Pulmonary artery endothelial cell (primary cell): ENCODE results near the gene DEFB131A. TPM values are rescaled to one million over a fixed set of nuclear protein-coding genes. Genes with fewer than 3 reads are reported as not detected.
"Not testable (repeated sequence)": the region's sequence is repeated elsewhere in the genome, so short reads cannot be mapped to it uniquely, and the experiment has no call there.

Experiments
- DNase-seq: peaks from one replicate; pipeline ENCODE4 v3.0.0-alpha.2; 2011; ENCODE audit warnings: low read depth, low spot score
- total RNA-seq: library from RNA; depleted of rRNA; stranded (reverse); fragments of >200 nt; gene quantifications from 2 replicates; pipeline ENCODE4 v1.2.3, GENCODE V29; 2014

DEFB131A gene, protein sequence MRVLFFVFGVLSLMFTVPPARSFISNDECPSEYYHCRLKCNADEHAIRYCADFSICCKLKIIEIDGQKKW
- total RNA-seq, result not detected in 2 replicates

DNA sequence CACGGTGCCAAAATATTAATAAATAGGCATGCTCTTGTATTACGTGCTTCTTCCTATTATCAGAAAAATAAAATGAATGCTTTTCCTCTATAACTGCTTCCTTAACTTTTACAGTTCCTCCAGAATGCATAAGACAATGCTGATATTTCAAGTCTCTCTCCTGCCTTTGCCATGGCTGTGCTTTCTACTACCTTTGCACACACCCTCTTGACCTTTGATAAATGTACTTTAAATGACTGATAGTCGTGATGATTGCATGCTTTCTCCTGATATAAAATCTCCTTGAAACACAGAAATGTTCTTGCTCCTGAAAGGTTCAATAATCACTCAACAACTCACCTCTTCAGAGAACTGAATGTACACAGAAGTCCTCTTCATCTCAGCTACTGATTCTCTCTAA, at the start of gene DEFB131A:
Gene DEFB131A (plus strand): TSS at position 301 of the 400 bp plus-strand sequence. CDS start 120 bp downstream, outside the sequence.
- not testable (repeated sequence) for DNase-seq

DNA sequence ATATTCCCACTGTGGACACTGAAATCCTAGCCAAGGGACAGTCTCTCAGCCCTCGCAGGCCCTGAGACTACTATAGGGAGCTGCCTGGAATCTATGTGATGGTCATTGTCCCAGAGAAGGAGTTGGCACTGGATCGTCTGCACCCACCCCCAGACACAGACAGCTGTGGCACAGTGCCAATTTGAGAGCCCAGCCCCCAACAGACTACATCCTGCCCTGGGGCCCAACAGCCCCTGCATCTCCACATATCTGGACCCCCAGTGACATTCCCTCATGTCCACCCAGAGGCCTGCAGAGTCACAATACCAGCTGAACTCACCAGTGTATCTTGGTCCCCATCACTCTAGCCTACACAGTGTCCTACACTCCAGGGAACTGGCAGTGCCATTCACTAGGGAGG, 38.4 kb upstream of the DEFB131A start:
- not testable (repeated sequence) for DNase-seq

DNA sequence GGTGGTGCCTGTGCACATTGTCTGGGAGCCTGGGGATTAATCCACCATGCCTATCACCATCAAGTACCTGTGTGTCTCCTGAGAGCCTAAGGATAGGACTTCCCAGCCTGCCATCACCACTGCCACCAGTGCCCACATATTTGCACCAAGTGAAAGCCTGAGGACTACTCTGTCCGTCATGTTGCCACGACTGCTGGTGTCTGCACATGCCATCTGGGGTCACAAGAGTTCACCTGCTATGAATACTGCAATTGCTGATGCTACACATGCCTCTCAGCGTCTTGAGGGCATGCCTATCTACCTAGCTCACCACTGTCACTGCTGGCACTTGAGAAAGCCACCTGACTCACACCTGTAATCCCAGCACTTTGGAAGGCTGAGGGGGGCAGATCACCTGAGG, 37.7 kb upstream of the DEFB131A start:
- DNase-seq, result not testable (repeated sequence)

DNA sequence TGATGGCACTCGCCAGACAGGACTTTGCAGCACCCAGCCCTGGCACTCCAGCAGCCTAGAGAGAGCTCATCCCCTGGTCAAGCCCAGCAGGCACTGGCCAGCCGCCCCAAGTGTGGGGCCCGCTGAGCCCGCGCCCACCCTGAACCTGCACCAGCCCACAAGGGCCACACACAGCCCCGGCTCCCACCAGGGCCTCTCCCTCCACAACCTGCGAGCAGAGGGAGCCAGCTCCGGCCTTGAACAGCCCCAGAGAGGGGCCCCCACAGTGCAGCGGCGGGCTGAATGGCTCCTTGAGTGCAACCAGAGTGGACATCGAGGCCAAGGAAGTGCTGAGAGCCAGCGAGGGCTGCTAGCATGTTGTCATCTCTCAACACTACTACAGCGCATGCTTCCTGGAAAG, 34.4 kb upstream of the DEFB131A start:
- no peak for DNase-seq

DNA sequence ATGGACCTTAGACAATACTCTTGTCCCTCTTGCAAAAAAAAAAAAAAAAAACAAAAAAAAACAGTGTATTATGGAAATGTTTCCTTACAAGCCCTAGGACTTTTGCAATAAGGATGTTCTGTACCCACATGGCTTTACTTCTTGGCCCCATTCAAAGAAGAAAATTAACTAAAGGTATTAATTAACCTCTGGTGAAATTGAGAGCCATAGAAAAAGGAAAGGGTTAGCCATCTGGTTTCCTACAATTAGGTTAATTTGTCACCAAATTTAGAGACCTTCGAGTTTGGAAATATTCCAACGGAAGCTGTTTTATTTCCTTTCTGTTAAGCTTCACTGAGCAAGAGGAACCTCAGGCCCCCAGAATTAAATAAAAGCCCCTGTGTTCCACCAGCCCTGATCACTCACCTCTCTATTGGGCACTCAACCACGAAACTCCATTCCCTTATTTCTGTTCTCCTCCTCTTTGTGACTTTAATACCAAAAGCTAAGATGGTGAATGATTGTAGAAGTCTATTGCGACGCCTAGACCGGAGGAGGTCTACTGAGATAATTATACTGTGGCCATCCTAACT, 22.2 kb upstream of the DEFB131A start:
- not testable (repeated sequence) for DNase-seq

DNA sequence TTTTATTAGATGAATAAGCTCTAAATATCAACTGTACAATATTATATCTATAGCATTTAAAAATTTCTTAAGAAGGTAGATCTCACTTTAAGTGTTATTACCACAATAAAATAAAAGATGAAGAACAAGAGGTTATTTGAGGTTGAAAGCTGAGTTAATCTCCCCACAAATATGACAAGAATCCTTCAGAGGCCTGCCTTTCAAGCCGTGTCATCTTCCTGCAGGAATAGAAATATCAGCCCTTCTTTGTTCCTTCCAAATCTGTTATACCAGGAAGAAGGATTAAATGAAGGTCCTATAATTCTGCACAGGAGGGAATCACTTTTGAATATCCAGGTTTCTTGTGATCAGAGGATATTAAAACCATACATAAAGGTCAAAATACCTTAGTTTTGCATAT, 18.3 kb upstream of the DEFB131A start:
- DNase-seq, result not testable (repeated sequence)

DNA sequence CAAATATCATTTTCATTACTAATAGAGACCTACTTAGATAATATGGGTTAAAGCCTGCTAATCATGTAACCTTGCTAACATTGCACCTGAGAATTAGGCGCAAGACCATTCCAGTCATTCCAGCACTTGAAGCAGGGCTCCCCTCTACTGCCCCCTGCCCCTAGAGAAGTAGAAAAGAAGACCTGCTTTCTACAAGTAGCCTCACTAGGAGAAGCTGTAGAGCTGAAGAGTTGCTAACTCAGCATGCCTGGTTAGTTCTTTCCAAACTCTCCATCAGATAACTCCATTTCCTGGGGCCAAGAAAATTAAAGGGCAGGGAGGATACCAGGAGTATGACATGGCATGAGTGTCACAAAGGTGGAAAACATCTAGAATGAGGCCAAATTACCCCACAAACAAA, 14.2 kb upstream of the DEFB131A start:
- DNase-seq, result not testable (repeated sequence)

DNA sequence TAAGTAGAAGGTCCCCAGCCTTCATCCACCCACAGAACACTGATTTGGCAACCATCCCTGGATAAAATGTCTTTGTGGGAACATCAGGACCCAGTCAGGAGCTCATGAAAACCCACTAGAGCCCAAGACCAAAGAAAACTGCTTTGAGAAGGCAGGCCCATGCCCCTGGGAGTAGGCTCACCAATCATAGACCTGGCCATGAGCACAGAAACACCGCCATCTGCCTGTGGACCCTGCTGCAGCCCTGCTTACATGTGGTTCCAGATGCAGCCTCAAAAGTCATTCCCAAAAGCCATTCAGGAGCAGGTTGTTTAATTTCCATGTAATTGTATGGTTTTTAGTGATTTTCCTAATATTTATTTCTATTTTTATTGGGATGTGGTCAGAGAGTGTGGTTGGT, 10.9 kb upstream of the DEFB131A start:
- not testable (repeated sequence) for DNase-seq

DNA sequence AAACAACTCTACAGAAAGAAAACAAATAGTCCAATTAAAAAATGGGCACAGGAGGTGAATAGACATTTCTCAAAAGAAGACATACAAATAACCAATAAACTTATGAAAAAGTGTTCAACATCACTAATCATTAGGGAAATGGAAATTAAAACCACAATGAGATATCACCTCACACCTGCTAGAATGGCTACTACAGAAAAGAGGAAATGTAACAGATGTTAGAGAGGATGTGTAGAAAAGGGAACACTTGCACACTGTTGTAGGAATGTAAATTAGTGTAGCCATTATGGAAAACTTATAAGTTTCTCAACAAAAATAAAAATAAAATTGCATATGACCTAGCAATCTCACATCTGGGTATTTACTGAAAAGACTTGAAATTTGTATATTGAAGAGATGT, 7.5 kb upstream of the DEFB131A start:
- DNase-seq, result not testable (repeated sequence)

DNA sequence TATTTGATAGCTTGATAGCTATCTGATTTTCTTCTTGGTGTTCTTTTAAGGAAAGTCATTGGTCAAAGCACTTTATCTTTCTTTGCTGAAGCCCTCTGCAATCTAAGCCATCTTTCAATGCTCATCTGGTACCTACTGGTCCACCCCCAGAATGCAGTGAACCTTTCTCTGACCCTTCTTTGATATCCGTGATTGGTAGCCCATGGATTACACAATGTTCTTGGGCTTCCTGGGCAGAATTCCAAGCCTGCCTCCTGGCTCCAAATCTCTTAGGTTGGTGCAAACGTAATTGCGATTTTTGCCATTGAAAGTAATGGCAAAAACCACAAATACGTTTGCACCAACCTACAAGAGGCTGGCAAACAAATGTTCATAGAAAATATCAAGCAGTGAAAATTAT, 1.9 kb upstream of the DEFB131A start:
- not testable (repeated sequence) for DNase-seq

DNA sequence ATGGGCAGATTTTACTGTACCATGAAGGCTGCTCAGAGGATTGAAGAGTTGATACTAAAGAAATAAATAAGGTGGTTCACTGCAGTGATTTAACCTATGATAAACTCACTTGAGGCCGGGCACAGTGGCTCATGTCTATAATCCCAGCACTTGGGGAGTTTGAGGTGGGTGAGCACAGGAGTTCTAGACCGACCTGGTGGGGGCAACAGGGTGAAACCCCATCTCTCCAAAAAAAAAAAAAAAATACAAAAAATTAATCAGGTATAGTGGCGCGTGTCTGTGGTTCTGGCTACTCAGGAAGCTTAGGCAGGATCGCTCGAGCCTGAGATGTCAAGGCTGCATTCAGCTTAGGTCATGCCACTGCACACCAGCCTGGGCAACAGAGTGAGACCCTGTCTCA, 467 bp downstream of the DEFB131A start:
- DNase-seq, result not testable (repeated sequence)

DNA sequence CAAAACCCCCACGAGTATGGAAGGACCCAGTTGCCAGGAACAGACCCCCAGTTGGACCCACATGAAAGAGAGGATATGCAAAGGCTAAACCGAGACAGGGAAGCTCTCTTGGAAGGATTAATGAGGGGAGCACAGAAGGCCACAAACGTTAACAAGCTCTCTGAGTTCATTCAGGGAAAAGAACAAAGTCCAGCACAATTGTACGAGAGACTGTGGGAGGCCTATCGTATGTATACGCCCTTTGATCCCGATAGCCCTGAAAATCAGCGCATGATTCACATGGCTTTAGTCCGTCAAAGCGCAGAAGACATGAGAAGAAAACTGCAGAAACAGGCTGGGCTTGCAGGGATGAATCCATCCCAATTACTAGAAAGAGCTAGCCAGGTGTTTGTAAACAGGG, 8.0 kb downstream of the DEFB131A start:
- not testable (repeated sequence) for DNase-seq

DNA sequence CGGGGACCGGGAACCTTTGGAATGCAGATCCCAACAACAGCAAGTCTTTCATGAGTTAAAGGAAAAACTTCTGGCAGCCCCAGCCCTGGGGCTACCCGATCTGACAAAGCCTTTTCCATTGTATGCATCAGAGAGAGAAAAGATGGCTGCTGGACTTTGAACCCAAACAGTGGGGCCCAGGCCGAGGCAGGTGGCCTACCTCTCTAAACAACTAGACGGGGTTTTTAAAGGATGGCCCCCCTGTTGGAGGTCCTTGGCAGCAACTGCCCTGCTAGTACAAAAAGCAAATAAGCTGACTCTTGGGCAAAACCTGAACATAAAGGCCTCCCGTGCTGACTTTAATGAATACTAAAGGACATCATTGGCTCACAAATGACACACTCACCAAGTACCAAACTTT, 10.1 kb downstream of the DEFB131A start:
- not testable (repeated sequence) for DNase-seq

DNA sequence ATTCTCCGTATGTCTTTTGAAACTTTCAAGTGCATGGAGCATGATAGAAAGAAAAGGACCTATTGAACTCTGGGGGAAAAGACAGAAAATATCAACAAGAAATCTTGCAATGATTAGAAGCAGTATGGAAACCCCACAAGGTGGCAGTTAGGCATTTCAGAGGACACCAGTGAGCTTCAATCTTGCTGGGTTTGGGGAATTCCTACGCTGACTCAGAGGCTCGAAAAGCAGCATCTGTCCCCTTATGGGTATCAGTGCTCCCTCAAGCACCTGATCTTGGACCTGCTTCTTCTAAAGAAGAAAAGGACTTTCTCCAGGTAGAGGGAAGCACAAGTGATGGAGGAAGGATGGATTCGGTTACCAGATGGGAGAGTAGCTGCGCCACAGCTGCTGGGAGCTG, 10.8 kb downstream of the DEFB131A start:
- DNase-seq, result not testable (repeated sequence)

DNA sequence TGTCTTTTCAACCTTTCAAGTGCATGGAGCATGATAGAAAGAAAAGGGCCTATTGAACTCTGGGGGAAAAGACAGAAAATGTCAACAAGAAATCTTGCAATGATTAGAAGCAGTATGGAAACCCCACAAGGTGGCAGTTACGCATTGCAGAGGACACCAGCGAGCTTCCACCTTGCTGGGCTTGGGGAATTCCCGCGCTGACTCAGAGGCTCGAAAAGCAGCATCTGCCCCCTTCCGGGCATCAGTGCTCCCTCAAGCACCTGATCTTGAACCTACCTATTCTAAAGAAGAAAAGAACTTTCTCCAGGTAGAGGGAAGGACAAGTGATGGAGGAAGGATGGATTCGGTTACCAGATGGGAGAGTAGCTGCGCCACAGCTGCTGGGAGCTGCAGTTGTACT, 35.3 kb downstream of the DEFB131A start:
- not testable (repeated sequence) for DNase-seq

DNA sequence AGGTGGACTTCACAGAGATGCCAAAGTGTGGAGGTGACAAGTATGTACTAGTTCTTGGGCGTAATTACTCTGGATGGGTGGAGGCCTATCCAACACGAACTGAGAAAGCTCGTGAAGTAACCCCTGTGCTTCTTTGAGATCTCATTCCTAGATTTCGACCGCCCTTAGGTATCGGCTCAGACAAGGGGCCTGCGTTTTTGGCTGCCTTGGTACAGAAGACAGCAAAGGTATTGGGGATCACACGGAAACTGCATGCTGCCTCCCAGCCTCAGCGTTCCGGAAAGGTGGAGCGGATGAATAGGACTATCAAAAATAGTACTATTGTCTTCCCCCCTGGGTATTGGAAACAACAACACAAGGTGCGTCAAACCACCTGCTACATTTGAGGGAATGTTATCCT, 35.9 kb downstream of the DEFB131A start:
- DNase-seq, result not testable (repeated sequence)

DNA sequence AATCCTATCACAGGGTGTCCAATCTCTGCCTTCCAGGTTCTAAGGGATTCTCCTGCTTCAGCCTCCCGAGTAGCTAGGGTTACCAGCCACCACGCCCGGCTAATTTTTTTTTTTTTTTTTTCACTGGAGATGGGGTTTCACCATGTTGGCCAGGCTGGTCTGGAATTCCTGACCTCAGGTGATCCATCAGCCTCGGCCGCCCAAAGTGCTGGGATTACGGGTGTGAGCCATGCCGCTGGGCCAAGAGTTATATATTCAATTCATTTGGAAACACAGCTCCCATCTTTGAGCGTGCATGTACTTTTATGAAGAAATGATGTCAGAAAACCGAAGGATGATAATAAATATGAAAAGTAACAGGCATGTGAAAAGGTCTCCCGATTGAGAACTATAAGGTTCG, 38.7 kb downstream of the DEFB131A start:
- DNase-seq, result not testable (repeated sequence)

DNA sequence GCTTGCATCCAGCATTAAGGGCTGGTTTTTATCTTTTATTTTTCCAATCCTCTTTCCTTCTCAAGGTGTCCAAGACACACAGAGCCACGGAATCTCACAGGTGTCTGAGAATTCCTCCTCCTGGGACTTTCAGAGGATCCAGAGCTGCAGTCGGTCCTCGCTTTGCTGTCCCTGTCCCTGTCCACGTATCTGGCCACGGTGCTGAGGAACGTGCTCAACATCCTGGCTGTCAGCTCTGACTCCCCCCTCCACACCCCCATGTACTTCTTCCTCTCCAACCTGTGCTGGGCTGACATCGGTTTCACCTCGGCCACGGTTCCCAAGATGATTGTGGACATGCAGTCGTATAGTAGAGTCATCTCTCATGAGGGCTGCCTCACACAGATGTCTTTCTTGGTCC, 39.5 kb downstream of the DEFB131A start:
- not testable (repeated sequence) for DNase-seq

DNA sequence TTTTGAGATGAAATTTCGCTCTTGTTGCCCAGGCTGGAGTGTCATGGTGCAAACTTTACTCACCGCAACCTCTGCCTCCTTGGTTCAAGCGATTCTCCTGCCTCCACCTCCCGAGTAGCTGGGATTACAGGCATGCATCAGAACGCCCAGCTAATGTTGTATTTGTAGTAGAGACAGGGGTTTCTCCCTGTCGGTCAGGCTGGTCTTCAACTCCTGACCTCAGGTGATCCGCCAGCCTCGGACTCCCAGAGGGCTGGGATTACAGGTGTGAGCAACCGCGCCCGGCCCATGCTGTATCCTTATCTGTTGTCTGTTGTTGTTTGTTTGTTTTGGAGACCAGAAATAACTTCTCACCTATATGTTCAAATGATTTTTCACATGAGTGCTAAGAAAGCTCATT, 42.7 kb downstream of the DEFB131A start:
- DNase-seq, result not testable (repeated sequence)

DNA sequence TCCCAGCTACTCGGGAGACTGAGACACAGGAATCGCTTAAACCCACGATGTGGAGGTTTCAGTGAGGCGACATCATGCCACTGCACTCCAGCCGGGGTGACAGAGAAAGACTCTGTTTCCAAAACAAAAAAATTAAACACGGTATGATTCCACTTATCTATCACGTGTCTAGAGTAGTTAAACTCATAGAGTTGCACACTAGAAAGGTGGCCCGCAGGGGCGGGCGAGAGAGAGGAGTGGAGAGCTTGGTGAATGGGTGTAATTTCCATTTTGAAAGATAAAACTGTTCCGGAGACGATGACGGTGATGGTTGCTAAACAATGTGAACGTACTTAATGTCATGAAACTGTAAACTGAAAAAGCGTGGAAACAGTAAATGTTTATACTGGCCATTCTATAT, 44.6 kb downstream of the DEFB131A start:
- DNase-seq, result not testable (repeated sequence)

DNA sequence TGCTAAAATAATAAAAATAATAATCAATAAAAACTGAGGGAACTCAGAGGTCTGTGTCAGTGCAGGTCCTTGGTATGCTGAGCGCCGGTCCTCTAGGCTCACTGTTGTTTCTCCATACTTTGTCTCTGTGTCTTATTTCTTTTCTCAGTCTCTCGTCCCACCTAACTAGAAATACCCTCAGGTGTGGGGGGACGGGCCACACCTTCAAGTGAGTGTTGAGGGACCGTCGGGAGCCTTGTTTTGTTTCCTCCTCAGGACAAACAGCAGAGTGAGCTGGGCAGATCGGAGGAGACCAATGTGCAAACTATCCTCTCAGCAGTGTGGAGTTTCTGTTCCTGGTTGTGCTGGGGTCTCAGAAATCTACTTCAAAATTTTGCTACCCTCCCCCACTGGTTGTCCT, 46.3 kb downstream of the DEFB131A start:
- not testable (repeated sequence) for DNase-seq

DNA sequence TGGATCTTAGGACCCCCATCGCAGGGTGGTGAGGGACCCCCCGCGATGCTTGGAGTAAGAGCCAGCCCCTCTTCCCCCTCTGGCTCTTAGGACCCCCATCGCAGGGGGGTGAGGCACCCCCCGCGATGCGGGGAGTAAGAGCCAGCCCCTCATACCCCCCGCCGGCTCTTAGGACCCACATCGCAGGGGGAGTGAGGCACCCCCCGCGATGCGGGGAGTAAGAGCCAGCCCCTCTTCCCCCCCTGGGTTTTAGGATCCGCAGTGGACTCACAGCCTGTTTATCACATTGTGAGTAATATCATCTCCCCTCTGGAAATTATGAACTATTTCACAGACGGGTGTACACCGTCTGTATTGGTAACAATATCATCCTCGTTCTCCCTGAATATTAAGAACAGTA, 46.8 kb downstream of the DEFB131A start:
- not testable (repeated sequence) for DNase-seq

DNA sequence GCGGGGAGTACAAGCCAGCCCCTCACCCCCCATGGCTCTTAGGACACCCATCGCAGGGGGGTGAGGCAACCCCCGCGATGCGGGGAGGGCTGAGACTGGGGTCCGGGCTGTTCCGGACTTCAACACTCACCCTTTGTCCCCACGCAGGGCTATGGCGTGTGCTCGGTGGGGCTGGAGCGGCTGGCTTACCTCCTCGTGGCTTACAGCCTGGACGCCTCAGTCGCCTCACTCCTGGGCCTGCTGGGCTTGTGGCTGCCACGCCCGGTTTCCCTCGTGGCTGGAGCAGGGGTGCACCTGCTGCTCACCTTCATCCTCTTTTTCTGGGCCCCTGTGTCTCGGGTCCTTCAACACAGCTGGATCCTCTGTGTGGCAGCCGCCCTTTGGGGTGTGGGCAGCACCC, 49.4 kb downstream of the DEFB131A start:
- not testable (repeated sequence) for DNase-seq
